A673 (cell line): Measurements from ENCODE around the gene PIPOX.

Experiments used
- EZH2 ChIP-seq: fragments of 200-600 bp; sonication (generic); IDR thresholded peaks from 2 replicates; pipeline ENCODE4 v1.6.1; 2017; ENCODE audit warnings: borderline replicate concordance, low read depth, mild to moderate bottlenecking, mixed read lengths, antibody characterized with exemption, low read length; ENCODE audit not compliant: poor library complexity, severe bottlenecking
- TF ChIP-seq, protein P1 (sequence below): fragments of 300-800, 200-600 bp; sonication (generic); conservative IDR thresholded peaks from 2 replicates; pipeline ENCODE4 v1.5.1; 2017; ENCODE audit warnings: low read depth, mild to moderate bottlenecking, antibody characterized with exemption, low read length, moderate library complexity, mixed read lengths

DNA sequence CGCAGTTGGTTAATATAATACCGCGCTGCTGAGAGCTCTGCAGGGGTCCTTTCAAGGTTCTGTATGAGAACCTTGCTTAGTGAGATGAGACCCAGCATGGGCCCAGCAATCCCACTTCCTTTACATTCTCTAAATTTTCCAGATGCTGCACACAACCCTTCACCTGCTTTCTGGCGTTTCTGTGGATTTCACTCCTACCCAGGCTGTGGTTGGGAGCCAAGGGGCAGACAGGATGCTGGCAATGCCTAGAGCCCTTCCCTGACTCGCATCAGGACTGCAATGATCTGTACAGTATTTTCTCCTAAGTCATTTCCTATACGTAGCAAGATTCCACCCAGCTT lies 10.1 kb upstream of the PIPOX start:
- TF ChIP-seq, protein P1, sequence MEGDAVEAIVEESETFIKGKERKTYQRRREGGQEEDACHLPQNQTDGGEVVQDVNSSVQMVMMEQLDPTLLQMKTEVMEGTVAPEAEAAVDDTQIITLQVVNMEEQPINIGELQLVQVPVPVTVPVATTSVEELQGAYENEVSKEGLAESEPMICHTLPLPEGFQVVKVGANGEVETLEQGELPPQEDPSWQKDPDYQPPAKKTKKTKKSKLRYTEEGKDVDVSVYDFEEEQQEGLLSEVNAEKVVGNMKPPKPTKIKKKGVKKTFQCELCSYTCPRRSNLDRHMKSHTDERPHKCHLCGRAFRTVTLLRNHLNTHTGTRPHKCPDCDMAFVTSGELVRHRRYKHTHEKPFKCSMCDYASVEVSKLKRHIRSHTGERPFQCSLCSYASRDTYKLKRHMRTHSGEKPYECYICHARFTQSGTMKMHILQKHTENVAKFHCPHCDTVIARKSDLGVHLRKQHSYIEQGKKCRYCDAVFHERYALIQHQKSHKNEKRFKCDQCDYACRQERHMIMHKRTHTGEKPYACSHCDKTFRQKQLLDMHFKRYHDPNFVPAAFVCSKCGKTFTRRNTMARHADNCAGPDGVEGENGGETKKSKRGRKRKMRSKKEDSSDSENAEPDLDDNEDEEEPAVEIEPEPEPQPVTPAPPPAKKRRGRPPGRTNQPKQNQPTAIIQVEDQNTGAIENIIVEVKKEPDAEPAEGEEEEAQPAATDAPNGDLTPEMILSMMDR, result no peak
- no peak for TF ChIP-seq EZH2
